HG03280 (cell line): Measurements from ENCODE around the gene RPL19.

ENCODE experiments used
- ATAC-seq: cut with Tn5 transposase; IDR thresholded peaks from one replicate; pipeline ENCODE4 v1.9.1; 2021; ENCODE audit warnings: mild to moderate bottlenecking, moderate library complexity; ENCODE audit not compliant: unreplicated experiment

Gene RPL19

DNA sequence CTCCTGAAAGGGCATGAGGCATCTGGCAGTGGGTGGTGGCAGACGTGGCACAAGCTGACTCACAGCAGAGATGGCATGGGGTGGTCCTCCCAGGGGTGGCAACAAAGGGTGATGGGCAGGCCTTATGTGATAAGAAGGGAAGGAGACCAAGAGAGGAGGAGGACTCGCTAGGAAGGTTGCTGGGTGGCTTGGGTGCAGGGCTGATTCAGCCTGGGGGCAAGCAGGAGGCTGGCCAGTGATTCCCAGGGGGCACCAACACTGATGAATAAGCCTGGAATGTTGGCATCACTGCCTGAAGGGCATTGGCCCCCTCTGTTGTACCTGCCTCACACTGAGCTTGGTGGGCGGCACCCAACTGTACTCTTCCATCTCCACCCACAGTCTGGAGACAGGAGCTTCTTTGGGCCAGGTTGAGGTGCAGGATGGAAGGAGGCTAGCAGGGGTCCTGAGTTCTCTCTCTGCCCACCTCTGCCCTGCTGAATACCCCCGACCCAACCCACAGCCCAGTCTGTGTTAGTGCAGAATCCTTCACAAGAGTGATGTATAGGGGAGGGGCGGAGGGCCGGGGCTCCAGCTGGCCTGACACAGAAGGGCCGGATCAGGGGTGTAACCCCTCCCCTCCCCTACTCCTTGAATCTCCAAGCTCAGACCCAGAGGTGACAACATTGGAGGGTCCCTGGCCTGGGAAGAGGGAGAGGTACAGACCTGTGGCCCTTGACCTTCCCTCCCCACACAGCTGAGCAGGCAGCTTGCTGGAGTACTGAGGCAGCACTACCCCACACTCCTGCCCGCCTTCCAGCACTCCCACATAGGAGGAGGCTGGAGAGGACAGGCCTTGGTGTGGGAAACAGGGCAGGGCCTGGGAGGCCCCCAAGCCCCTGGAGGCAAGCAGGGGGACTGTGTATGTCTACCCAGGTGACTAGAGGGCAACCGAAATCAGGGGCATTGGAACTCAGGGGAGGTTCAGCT is 23.1 kb downstream of the RPL19 start:
- no peak for ATAC-seq

GRCh38 chr17:39223907-39224777 is 24.1 kb downstream of the RPL19 start:
- ATAC-seq, result no peak

- no peak for ATAC-seq
These were observed 24.8 kb downstream of the RPL19 start for GRCh38 chr17:39224778-39225307.

GRCh38 chr17:39225308-39225958 is 25.4 kb downstream of the RPL19 start, which contains the start of gene STAC2:
Gene STAC2, minus strand, starts transcription at chr17:39225945. Its CDS starts 443 bp downstream, at chr17:39225502.
- ATAC-seq, result no peak

DNA sequence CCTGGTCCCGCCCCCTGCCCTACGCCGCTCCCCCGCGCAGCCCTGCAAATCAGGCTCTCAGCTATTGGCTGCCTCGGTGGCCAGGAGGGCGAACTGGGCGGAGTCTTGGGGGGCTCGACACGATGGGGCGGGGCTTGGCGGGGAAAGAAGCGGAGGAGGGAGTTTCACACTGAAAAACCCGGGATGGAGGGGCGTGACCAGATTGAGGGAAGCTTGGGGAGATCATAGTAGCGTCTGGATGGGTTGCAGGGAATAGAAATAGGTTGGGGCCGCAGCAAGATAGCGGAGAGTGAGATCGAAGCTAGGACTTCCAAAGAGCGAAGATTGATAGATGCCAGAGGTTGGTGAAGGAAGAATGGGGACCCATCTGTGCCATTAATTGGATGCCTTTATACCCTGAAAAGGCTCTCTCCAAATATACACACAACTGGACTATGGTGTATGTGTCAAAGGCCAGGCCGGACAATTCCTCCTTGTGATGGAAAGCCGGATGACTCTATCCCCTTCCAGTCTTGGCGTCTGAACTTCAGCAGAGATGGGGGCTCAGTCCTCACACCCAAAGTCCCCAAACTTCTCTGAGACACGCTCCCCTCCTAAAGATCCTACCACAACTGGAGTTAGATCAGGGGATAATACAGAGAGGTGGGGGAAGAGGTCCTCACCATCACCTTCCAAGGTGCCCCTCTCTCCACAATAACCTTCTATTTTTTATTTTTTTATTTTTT is 26.0 kb downstream of the RPL19 start:
- ATAC-seq, result no peak

DNA sequence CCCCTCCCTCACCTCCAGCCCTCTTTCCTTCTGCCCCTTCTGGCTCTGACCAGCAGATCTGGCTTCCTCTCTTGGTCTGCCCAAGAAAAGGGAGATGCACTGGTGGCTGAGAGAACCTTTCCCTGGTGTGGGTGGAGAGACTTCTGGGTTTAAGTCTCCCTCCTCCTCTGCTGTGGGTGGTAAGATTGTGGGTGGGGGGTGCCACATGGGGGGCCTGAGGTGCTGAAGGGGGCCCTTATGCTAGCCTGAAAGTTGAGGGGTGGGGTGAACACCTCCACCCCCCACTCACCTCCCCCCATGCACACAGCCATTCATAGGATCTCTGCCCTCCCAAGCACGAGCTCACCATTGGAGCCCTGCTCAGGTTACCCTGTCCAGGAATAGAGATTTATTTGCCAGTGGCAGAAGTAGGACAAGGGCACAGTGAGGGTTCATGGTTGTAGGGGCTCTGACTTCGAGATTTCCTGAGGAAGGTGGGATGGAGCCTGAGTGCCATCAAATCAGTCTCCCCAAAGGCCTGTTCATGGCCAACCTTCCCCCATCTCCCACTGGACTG is 27.4 kb downstream of the RPL19 start:
- ATAC-seq, result no peak

GRCh38 chr17:39229274-39229913 is 29.3 kb downstream of the RPL19 start:
- ATAC-seq, result no peak

DNA sequence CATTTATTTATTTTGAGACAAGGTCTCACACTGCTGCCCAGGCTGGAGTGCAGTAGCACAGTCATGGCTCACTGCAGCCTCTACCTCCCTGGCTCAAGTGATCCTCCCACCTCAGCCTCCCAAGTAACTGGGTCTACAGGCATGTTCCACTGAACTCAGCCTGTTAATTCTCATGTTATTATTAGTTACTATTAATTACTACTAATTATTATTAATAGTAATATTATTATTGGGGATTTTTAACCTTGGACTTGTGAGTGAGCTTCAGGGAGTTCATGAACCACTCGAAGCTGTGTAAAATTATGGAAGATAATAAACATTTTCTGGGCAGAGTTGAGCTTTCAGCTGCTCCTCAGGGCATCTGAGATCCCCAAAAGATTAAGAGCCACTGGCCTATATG is 30.3 kb downstream of the RPL19 start:
- no peak for ATAC-seq

DNA sequence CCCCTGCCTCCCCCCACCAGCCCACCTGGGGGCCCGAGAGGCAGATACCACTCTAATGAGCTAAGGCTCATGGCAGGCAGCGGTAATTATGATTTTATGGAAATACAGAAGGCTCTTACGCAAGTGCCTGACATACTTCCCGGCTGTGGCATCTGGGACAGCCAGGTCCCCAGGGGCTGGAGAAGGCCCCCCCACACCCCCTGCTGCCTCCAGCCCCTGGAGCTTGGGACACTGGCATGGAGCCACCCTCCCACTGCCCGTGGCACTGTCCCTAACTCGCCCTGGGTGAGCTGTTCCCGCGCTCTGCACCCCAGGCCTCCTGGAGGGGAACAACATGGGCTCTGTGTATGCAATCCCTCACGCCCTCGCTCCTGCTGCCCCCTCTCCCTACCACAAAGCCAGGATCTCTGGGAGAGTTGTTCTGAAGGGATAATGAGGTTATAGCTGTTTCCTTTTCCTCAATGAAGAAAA is 31.0 kb downstream of the RPL19 start:
- no peak for ATAC-seq

DNA sequence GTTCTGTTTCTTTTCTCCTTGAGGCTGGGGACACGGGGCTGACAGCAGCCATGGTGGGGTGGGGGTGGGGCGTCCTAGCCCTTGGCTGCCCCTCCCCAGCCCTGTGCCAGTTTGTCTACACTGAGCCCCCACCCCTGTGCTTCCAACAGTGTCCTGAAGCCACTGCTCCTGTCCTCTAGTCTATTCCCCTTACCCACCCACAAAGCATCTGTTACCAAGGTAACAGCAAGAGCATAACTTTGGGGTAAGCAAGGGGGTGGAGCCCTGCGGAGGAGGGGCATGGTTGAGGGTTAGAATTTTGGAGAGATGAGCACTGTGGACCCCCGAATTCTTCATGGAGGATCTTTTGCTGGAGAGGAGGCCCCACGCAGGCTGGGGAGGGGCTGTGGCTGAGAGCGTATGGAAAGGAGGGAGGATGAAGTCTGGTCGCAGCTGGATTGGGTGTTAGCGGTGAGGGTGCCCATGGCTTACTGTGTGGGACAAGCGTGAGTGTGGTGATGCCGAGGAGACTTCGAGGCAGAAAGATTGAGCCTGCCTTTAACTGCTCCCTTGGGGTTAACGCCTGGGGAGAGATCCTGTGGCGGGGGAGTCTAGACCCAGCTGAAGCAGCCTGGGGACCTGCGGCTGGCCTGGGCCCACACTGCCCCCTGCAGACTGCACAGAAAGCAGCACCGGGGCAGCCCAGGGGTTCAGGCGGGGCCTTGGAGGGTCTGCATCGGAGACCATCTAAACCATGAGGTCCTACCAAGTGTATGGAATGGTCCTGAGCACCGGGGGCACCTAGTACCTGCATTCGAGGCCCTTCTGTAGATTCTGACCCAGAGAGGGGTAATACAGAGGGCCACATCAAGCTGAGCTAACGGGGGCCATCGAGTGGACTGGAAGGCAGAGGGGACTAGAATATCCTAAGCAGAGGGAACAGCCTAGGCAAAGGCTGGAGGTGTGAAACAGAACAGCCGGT is 31.8 kb downstream of the RPL19 start:
- no peak for ATAC-seq

- ATAC-seq, result peak; percentile 49
These were observed 35.7 kb downstream of the RPL19 start for GRCh38 chr17:39235555-39236449.

DNA sequence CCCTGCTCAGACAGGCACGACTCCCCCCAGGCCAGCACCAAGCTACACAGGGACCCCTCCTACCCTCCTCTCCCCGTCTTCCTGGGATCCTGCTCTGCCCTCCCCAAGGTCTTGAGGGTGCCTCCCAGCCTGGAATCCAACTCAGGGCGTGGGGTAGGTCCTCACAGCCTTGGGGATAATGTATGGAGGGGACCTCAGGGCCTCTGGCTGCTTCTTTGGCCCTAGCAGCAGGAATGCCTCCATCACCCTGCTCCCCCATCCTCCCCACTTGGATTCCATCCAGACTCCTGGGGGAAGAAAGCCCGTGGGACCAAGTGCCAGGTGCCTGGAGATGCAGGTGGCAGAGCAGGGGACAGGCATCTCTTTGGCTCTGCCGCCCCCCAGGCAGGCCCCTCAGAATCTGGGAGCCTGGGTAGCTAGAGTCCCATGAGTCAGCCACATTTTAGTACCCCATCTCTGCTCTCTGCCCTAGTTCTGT is 36.4 kb downstream of the RPL19 start:
- ATAC-seq, result no peak

- no peak for ATAC-seq
These were observed 36.9 kb downstream of the RPL19 start for GRCh38 chr17:39236981-39237441.

DNA sequence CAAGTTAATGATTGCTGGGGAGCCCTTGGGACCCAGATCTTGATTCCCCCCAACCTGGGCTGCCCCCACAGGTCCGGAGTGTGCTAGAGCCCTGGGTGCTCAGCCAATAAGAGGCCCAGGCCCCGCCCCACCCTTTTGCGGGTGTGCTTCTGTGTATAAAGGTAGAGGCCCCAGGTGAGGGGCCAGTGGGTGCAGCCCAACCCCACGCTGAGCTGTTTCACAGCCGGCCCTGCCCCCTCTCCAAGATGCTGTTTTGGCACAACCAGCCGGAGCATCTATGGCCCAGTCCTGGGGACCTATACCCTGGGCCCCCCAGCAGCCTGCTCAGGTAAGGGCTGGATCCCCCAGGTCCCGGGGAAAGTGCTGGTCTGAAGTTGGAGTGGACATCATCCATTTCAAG is 37.5 kb downstream of the RPL19 start:
- no peak for ATAC-seq

GRCh38 chr17:39238311-39238972 is 38.4 kb downstream of the RPL19 start:
- no peak for ATAC-seq

- ATAC-seq, result no peak
These were observed 39.7 kb downstream of the RPL19 start for GRCh38 chr17:39239640-39240314.
